ENCODE results near the gene LMAN1.

Gene LMAN1

GRCh38 chr18:59358712-59359575 is at the start of gene LMAN1:
Gene LMAN1, minus strand, starts transcription at chr18:59359265. Its CDS starts 21 bp downstream, at chr18:59359244.
- peak; percentile 99 for DNase-seq (ENCODE audit: low spot score)
- in situ Hi-C loops (cut with MboI; ENCODE audit: low sequenced_read_pairs, unreplicated experiment): no loop called here
- TF ChIP-seq CTCF (IDR thresholded peaks at IDR 0.05; ENCODE audit: borderline replicate concordance, control extremely low read depth, extremely low read depth, insufficient read depth, missing control alignments): no peak

DNA sequence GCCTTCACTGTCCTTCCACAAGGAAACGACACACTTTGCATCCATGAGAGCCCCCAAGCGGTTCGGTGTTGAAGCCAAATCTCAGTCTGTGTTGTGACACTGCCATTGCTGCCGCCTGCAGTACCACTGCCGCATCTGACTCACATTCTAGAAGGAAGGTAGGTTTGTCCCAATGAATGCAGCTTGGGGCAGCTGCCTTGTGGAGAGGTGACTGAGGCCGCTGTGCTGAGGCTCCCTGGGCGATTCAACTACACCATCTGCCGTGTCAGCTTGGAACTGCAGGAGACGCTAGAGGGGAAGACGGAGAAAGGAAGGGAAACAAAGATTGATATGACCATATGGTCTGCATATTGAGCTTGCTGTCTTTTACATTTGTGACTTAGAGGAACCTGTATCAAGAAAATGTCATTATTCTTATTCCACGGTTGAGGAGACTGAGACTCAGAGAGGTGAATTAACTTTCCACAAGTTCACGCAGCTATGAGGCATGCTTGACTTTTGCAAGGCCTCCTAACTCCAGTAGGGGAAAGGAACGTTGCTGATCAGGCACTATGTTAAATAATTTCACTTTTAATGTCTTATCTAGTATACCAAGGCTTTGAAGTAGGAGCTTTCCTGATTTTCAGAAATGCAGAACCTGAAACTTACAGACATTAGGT is 43.5 kb upstream of the LMAN1 start:
- in situ Hi-C loops (cut with MboI; ENCODE audit: low sequenced_read_pairs, unreplicated experiment): no loop called here
- peak; percentile 81 for DNase-seq (ENCODE audit: low spot score)
- TF ChIP-seq CTCF (IDR thresholded peaks at IDR 0.05; ENCODE audit: borderline replicate concordance, control extremely low read depth, extremely low read depth, insufficient read depth, missing control alignments): peak; percentile 93

DNA sequence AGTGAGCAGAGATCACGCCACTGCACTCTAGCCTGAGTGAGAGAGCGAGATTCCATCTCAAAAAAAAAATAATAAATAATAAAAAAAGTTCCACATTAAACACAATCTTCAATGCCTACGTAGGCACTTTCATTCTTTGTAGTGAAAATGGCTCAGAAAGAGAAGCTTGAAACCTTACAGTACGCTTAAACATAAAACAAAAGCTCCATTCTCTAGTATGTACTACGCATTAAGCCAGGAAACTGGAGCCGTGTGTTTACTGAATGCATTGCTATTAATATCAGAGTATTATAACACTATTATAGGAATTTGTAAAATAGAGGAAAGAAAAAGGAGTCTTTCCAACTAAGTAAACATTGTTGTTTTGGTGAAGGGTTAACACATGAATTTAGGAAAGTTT is 41.3 kb upstream of the LMAN1 start:
- in situ Hi-C loops (cut with MboI; ENCODE audit: low sequenced_read_pairs, unreplicated experiment): no loop called here
- no peak for DNase-seq (ENCODE audit: low spot score)
- TF ChIP-seq CTCF (IDR thresholded peaks at IDR 0.05; ENCODE audit: borderline replicate concordance, control extremely low read depth, extremely low read depth, insufficient read depth, missing control alignments): no peak

DNA sequence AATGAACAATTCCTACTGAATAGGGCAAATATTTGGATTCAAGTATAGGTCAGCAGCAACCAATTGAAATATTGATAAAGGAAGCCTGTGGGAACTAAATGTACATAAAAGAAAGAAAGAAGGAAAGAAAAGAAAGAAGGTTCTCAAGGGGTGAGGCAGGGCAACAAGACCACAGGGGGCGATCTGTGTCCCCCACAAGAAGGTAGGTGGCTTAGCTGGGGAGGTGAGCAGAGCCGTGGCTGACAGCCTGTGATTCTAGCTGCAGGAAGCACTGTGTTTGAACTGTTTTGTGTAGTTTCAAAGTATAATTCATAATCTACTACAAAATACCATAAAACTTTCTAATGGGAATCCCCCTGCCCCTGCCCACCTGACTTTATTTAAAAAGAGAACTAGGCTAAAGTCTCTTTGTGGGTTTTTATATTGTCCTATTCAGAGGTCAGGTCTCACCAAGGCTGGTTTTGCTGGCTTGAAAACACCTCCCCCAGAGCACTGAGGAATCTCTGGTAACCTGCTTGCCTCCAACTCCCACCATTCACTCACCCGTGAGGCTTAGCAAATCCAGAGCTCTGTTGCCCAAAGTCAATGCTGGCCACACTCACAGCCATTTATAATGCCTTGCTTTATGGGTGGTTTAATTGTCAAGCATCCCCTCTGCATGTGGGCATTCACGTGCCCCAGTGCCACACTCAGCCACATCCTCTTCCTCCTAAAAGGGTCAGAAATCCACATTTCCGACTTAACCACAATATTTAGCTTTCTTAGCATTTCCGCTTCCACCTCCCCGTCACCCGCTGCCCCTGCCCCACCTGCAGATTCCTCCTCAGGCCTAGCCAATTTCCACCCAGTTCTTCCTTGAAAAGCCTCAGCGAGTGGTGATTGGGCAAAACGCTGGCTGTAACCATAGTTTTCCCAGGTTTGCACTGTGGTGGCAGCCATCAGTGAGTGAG is 36.4 kb upstream of the LMAN1 start:
- TF ChIP-seq CTCF (IDR thresholded peaks at IDR 0.05; ENCODE audit: borderline replicate concordance, control extremely low read depth, extremely low read depth, insufficient read depth, missing control alignments): no peak
- in situ Hi-C loops (cut with MboI; ENCODE audit: low sequenced_read_pairs, unreplicated experiment): no loop called here
- no peak for DNase-seq (ENCODE audit: low spot score)

GRCh38 chr18:59393381-59393780 is 34.3 kb upstream of the LMAN1 start:
- no peak for DNase-seq (ENCODE audit: low spot score)
- no peak for TF ChIP-seq CTCF (IDR thresholded peaks at IDR 0.05; ENCODE audit: borderline replicate concordance, control extremely low read depth, extremely low read depth, insufficient read depth, missing control alignments)
- in situ Hi-C loops (cut with MboI; ENCODE audit: low sequenced_read_pairs, unreplicated experiment): no loop called here

- no peak for TF ChIP-seq CTCF (IDR thresholded peaks at IDR 0.05; ENCODE audit: borderline replicate concordance, control extremely low read depth, extremely low read depth, insufficient read depth, missing control alignments)
- DNase-seq (ENCODE audit: low spot score): no peak
- in situ Hi-C loops (cut with MboI; ENCODE audit: low sequenced_read_pairs, unreplicated experiment): no loop called here
These were observed 29.8 kb upstream of the LMAN1 start for GRCh38 chr18:59388817-59389216.

Data from GM13976 (cell line).